ENCODE results near the gene RBM47. TPM values are rescaled to one million over a fixed set of nuclear protein-coding genes. Genes with fewer than 3 reads are reported as not detected.

The RBM47 gene
- total and polyA plus RNA-seq, 8 donors: 21.9 to 110 (median 28.0) TPM

GRCh38 chr4:40586034-40586433 is 43.6 kb downstream of the RBM47 start:
- H3K27ac ChIP-seq: peak overlapping the region in 1 of 2 donors; percentile 91
- no peak for TF ChIP-seq CTCF (IDR thresholded peaks at IDR 0.05)
- intact Hi-C loops (cut with DNase I): no loop called here
- peaks cover 0 to 17% of the 10 kb centered on the region in 2 donors for H3K36me3 ChIP-seq
- H3K4me1 ChIP-seq: peaks cover 0 to 54% of the 10 kb centered on the region in 2 donors
- H3K27me3 ChIP-seq: no peaks in the 10 kb centered on the region
- no peaks in the 10 kb centered on the region for H3K9me3 ChIP-seq
- no peak for ATAC-seq
- DNase-seq: no peak
- no peak overlapping the region for H3K4me3 ChIP-seq

GRCh38 chr4:40585201-40585799 is 44.4 kb downstream of the RBM47 start:
- H3K27ac ChIP-seq: peak overlapping the region in 1 of 2 donors; percentile 91
- peaks cover 0 to 60% of the 10 kb centered on the region in 2 donors for H3K4me1 ChIP-seq
- TF ChIP-seq CTCF (IDR thresholded peaks at IDR 0.05): no peak
- ATAC-seq (no peak), DNase-seq (no peak)
- no peaks in the 10 kb centered on the region for H3K9me3 ChIP-seq
- H3K27me3 ChIP-seq: no peaks in the 10 kb centered on the region
- no peak overlapping the region for H3K4me3 ChIP-seq
- intact Hi-C loops (cut with DNase I): no loop called here
- peaks cover 0 to 10% of the 10 kb centered on the region in 2 donors for H3K36me3 ChIP-seq

GRCh38 chr4:40584517-40585141 is 45.0 kb downstream of the RBM47 start:
- no peaks in the 10 kb centered on the region for H3K9me3 ChIP-seq
- peaks cover 0 to 4% of the 10 kb centered on the region in 2 donors for H3K36me3 ChIP-seq
- TF ChIP-seq CTCF (IDR thresholded peaks at IDR 0.05): no peak
- H3K4me3 ChIP-seq: no peak overlapping the region
- DNase-seq (no peak), ATAC-seq (no peak)
- no peaks in the 10 kb centered on the region for H3K27me3 ChIP-seq
- H3K4me1 ChIP-seq: peaks cover 0 to 67% of the 10 kb centered on the region in 2 donors
- intact Hi-C loops (cut with DNase I): no loop called here
- peak overlapping the region in 1 of 2 donors; percentile 91 for H3K27ac ChIP-seq

- Histone ChIP-seq H3K27me3 (no peaks in the 10 kb centered on the region), H3K4me1 (peaks cover 0 to 68% of the 10 kb centered on the region in 2 donors), H3K9me3 (no peaks in the 10 kb centered on the region), H3K27ac (peak overlapping the region in 1 of 2 donors; percentile 91), H3K4me3 (no peak overlapping the region), H3K36me3 (no peaks in the 10 kb centered on the region)
- ATAC-seq: no peak
- no peak for TF ChIP-seq CTCF (IDR thresholded peaks at IDR 0.05)
- DNase-seq: no peak
- intact Hi-C loops (cut with DNase I): no loop called here
These were observed 45.7 kb downstream of the RBM47 start for GRCh38 chr4:40583850-40584439.

- no peaks in the 10 kb centered on the region for H3K9me3 ChIP-seq
- intact Hi-C loops (cut with DNase I): no loop called here
- DNase-seq (no peak), ATAC-seq (no peak)
- TF ChIP-seq CTCF (IDR thresholded peaks at IDR 0.05): no peak
- H3K36me3 ChIP-seq: no peaks in the 10 kb centered on the region
- H3K4me3 ChIP-seq: no peak overlapping the region
- H3K4me1 ChIP-seq: peaks cover 5 to 68% of the 10 kb centered on the region in 2 donors
- no peaks in the 10 kb centered on the region for H3K27me3 ChIP-seq
- H3K27ac ChIP-seq: no peak overlapping the region
These were observed 47.3 kb downstream of the RBM47 start for GRCh38 chr4:40582413-40582812.
